ENCODE data around the gene VPS37C. TPM values are rescaled to one million over a fixed set of nuclear protein-coding genes. Genes with fewer than 3 reads are reported as not detected.

Gene VPS37C
- total and polyA plus RNA-seq, 10 of the 15 experiments (the other 5 are each of a cell fraction or from before 2014, with no cell fraction given), result 0.39 to 16.5 (median 7.8) TPM

- ChIA-PET POLR2A (interaction anchor here (0.6 to 0.8 kb wide), 2 partner anchors 43 to 344 kb away, joined by 3 read pairs; partner anchors contain the start of gene VPS37C), CTCF (interaction anchor here (0.8 to 2.9 kb wide), 3 partner anchors 69 to 149 kb away, joined by 3 to 9 read pairs (median 3); no protein-coding TSS in a partner anchor), SMC1A (ENCODE audit: uncharacterized antibody, unreplicated experiment) (interaction anchor here (0.7 to 1.2 kb wide), 4 partner anchors 11 to 149 kb away, joined by 3 read pairs; no protein-coding TSS in a partner anchor), RAD21 (ENCODE audit: unreplicated experiment) (no interaction called here)
- no TSS peak for BruUV-seq (replicated peaks)
- 69% methylated on average over 9 of the region's 9 CpGs for WGBS (ENCODE audit: insufficient coverage, insufficient replicate concordance, low lambda C conversion rate, missing lambda C conversion rate)
- H3K4me3 ChIP-seq, result no peak overlapping the region
- H3K9ac ChIP-seq (ENCODE audit: control insufficient read depth, insufficient read depth, low read length), result no peak overlapping the region
- no peaks in the 10 kb centered on the region for H3K9me3 ChIP-seq (replicated peaks; ENCODE audit: control insufficient read depth, insufficient read depth, low read length)
- FAIRE-seq (no peak), DNase-seq (ENCODE audit: low read depth, low spot score) (no peak), ATAC-seq (no peak)
- H2AFZ ChIP-seq (ENCODE audit: control insufficient read depth, low read depth, low read length), result no peak overlapping the region
- no peaks in the 10 kb centered on the region for H3K27me3 ChIP-seq (replicated peaks in 1 of 2; ENCODE audit: control insufficient read depth in 2 of 2, insufficient read depth in 2 of 2, low read length in 1 of 2)
- no peak overlapping the region for H3K27ac ChIP-seq (ENCODE audit: control insufficient read depth, insufficient read depth)
- H3K4me1 ChIP-seq (ENCODE audit: control insufficient read depth, insufficient read depth, low read length), result peaks cover 4% of the 10 kb centered on the region
- no peaks in the 10 kb centered on the region for H3K36me3 ChIP-seq (ENCODE audit: control insufficient read depth in 2 of 2, insufficient read depth in 2 of 2, low read length in 1 of 2)
- intact Hi-C loops (cut with micrococcal nuclease; ENCODE audit: unreplicated experiment) (no loop called here), in situ Hi-C loops (cut with MboI) (no loop called here)
- no peaks in the 10 kb centered on the region for H3K79me2 ChIP-seq (ENCODE audit: control insufficient read depth, insufficient read depth, low read length)
- H4K20me1 ChIP-seq (ENCODE audit: control insufficient read depth, insufficient read depth), result no peaks in the 10 kb centered on the region
- H3K4me2 ChIP-seq (ENCODE audit: control insufficient read depth, insufficient read depth), result no peak overlapping the region
- TF ChIP-seq PML (IDR thresholded peaks at IDR 0.05; ENCODE audit: low read length), result no peak
- TF ChIP-seq BRCA1 (IDR thresholded peaks at IDR 0.05; ENCODE audit: low read depth, low read length), result no peak
- TF ChIP-seq DPF2 (IDR thresholded peaks at IDR 0.05), result no peak
- TF ChIP-seq STAT1 (conservative IDR thresholded peaks at IDR 0.05), result no peak
- TF ChIP-seq CEBPZ (IDR thresholded peaks at IDR 0.05; ENCODE audit: low read depth, low read length), result no peak
- TF ChIP-seq POLR2AphosphoS2 (IDR thresholded peaks at IDR 0.05; ENCODE audit: low read depth, low read length), result no peak
- TF ChIP-seq SRF (IDR thresholded peaks at IDR 0.05; ENCODE audit: low read depth in 2 of 2, low read length in 2 of 2), result no peak
These were observed 42.8 kb downstream of the VPS37C start for GRCh38 chr11:61118406-61118805.

All from GM12878 (cell line).